A673 (cell line): ENCODE data around the gene GFPT1. TPM values are rescaled to one million over a fixed set of nuclear protein-coding genes. Genes with fewer than 3 reads are reported as not detected.

Experiments
- BruUV-seq: library from RNA; stranded (reverse); fragments of 400-500 nt; replicated peaks from 2 replicates; lab custom pipeline; 2021; lab: Mats Ljungman, UMichigan
- CTCF ChIA-PET: fragments of 300-600 bp; sonication (Branson Sonifier 250); formaldehyde crosslinking; loops from one replicate; lab custom pipeline; 2022; ENCODE audit warnings: antibody characterized with exemption; lab: Charles Lee
- POLR2A ChIA-PET: fragments of 300-600 bp; sonication (Branson Sonifier 250); formaldehyde crosslinking; loops from one replicate; lab custom pipeline; 2022; ENCODE audit warnings: antibody characterized with exemption; ENCODE audit not compliant: low non-redundant PET; lab: Charles Lee
- DNase-seq: peaks from one replicate; pipeline ENCODE4 v3.0.0-alpha.2; 2015; ENCODE audit warnings: low spot score
- H3K27ac ChIP-seq: fragments of 200-600 bp; sonication (generic); 2 replicates; pipeline ENCODE4 v1.5.1; 2016; ENCODE audit warnings: mixed run types, low read depth, mild to moderate bottlenecking, mixed read lengths, antibody characterized with exemption, low read length; ENCODE audit not compliant: poor library complexity, severe bottlenecking
- H3K27me3 ChIP-seq: fragments of 200-600 bp; sonication (generic); replicated peaks from 2 replicates; pipeline ENCODE4 v1.6.1; 2017; ENCODE audit warnings: mixed run types, low read depth, mild to moderate bottlenecking, mixed read lengths, antibody characterized with exemption, low read length; ENCODE audit not compliant: insufficient read depth, poor library complexity
- H3K36me3 ChIP-seq: fragments of 200-600 bp; sonication (generic); 2 replicates; pipeline ENCODE4 v1.6.1; 2016; ENCODE audit warnings: mixed run types, mild to moderate bottlenecking, mixed read lengths, antibody characterized with exemption, low read length; ENCODE audit not compliant: insufficient read depth, poor library complexity, severe bottlenecking
- H3K4me1 ChIP-seq: fragments of 200-600 bp; sonication (generic); 2 replicates; pipeline ENCODE4 v1.6.1; 2017; ENCODE audit warnings: mixed run types, mild to moderate bottlenecking, mixed read lengths, antibody characterized with exemption, low read length; ENCODE audit not compliant: insufficient read depth, poor library complexity, severe bottlenecking
- H3K4me3 ChIP-seq: fragments of 200-600 bp; sonication (generic); 2 replicates; pipeline ENCODE4 v1.5.1; 2016; ENCODE audit warnings: low read depth, mixed run types, mild to moderate bottlenecking, mixed read lengths, low read length; ENCODE audit not compliant: poor library complexity, severe bottlenecking
- H3K9me3 ChIP-seq: fragments of 200-600 bp; sonication (generic); 2 replicates; pipeline ENCODE4 v1.6.1; 2016; ENCODE audit warnings: mixed run types, low read depth, mild to moderate bottlenecking, mixed read lengths, antibody characterized with exemption, low read length; ENCODE audit not compliant: poor library complexity, severe bottlenecking
- CTCF ChIP-seq: fragments of 300-800, 200-600 bp; sonication (generic); conservative IDR thresholded peaks from 2 replicates; pipeline ENCODE4 v1.5.1; 2017; ENCODE audit warnings: low read depth, mild to moderate bottlenecking, antibody characterized with exemption, low read length, moderate library complexity, mixed read lengths
- EZH2 ChIP-seq: fragments of 200-600 bp; sonication (generic); IDR thresholded peaks from 2 replicates; pipeline ENCODE4 v1.6.1; 2017; ENCODE audit warnings: borderline replicate concordance, low read depth, mild to moderate bottlenecking, mixed read lengths, antibody characterized with exemption, low read length; ENCODE audit not compliant: poor library complexity, severe bottlenecking
- intact Hi-C: fragments of 100-400 bp; cut with micrococcal nuclease; formaldehyde crosslinking; loops from one replicate; pipeline ENCODE4 v1.10.0; 2022; ENCODE audit not compliant: unreplicated experiment
- total RNA-seq: library from RNA; stranded (reverse); gene quantifications from 2 replicates; pipeline ENCODE4 v1.2.3, GENCODE V29; 2021

Gene GFPT1
- total RNA-seq, 1 experiment from 2014 or later: 53.0 TPM

- H3K36me3 ChIP-seq: peaks cover 9% of the 10 kb centered on the region
- TF ChIP-seq EZH2 (no peak), CTCF (peak; percentile 78)
- intact Hi-C loops: loop anchor here (5.0 kb wide), 1 partner anchor 337 kb away; no protein-coding TSS in a partner anchor
- ChIA-PET CTCF (interaction anchor here (0.5 to 0.8 kb wide), 3 partner anchors 21 to 500 kb away, joined by 3 read pairs; no protein-coding TSS in a partner anchor), POLR2A (no interaction called here)
- H3K27ac ChIP-seq: no peak overlapping the region
- H3K4me1 ChIP-seq: no peaks in the 10 kb centered on the region
- H3K4me3 ChIP-seq: no peak overlapping the region
- no peaks in the 10 kb centered on the region for H3K27me3 ChIP-seq
- DNase-seq: peak; percentile 67
- no TSS peak for BruUV-seq
- no peaks in the 10 kb centered on the region for H3K9me3 ChIP-seq
Measured at GRCh38 chr2:69375494-69376353, 11.3 kb downstream of the GFPT1 start.

DNA sequence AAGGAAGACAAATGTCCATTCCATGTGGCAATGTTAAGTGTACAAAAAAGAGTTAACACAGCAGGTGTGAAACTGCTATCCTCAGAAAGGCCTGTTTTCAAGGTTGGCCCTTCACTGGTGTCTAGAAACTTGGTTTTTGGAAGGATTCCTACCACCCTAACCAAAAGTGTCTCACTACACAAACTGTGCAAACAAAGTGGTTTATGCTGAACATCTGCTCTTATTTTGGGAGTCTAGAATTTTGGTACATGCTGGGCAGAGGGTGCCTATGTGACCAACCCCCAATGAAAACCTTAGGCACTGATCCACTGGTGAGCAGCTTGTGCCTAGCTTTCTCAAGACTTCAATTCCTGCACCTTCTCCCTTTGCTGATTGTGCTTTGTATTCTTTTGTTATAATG lies 14.3 kb downstream of the GFPT1 start:
- no peaks in the 10 kb centered on the region for H3K9me3 ChIP-seq
- ChIA-PET CTCF (no interaction called here), POLR2A (interaction anchor here (0.8 kb wide), 1 partner anchor 921 kb away, joined by 3 read pairs; the partner anchor contains the start of gene SNRPG)
- DNase-seq: no peak
- peaks cover 37% of the 10 kb centered on the region for H3K36me3 ChIP-seq
- intact Hi-C loops: no loop called here
- no peak overlapping the region for H3K27ac ChIP-seq
- no TSS peak for BruUV-seq
- no peaks in the 10 kb centered on the region for H3K4me1 ChIP-seq
- TF ChIP-seq CTCF (no peak), EZH2 (no peak)
- no peaks in the 10 kb centered on the region for H3K27me3 ChIP-seq
- H3K4me3 ChIP-seq: no peak overlapping the region

GRCh38 chr2:69369802-69370201 lies 17.2 kb downstream of the GFPT1 start:
- Histone ChIP-seq H3K27ac (no peak overlapping the region), H3K36me3 (peaks cover 56% of the 10 kb centered on the region), H3K27me3 (no peaks in the 10 kb centered on the region), H3K4me1 (no peaks in the 10 kb centered on the region), H3K4me3 (no peak overlapping the region), H3K9me3 (no peaks in the 10 kb centered on the region)
- TF ChIP-seq CTCF: no peak
- TF ChIP-seq EZH2: no peak
- no TSS peak for BruUV-seq
- ChIA-PET POLR2A (no interaction called here), CTCF (no interaction called here)
- no peak for DNase-seq
- intact Hi-C loops: no loop called here
